Panc1 (cell line): ENCODE measurements around the gene AKAP12. TPM values are rescaled to one million over a fixed set of nuclear protein-coding genes. Genes with fewer than 3 reads are reported as not detected.

ENCODE experiments used
- ATAC-seq: fragments of 200-7000 bp; cut with Tn5 transposase; 2 replicates; pipeline ENCODE4 v1.9.1; 2020; ENCODE audit warnings: mild to moderate bottlenecking, moderate library complexity
- BruUV-seq: library from RNA; stranded (reverse); fragments of 400-500 nt; replicated peaks from 2 replicates; lab custom pipeline; 2021; lab: Mats Ljungman, UMichigan
- CTCF ChIA-PET: fragments of 300-600 bp; sonication (Branson Sonifier 250); formaldehyde crosslinking; loops from one replicate; lab custom pipeline; 2022; ENCODE audit warnings: antibody characterized with exemption; lab: Charles Lee
- POLR2A ChIA-PET: fragments of 300-600 bp; sonication (Branson Sonifier 250); formaldehyde crosslinking; loops from one replicate; lab custom pipeline; 2022; ENCODE audit warnings: antibody characterized with exemption; lab: Charles Lee
- DNase-seq: peaks from one replicate; pipeline ENCODE4 v3.0.0-alpha.2; 2010; ENCODE audit warnings: low read depth, low spot score
- H3K27ac ChIP-seq: 2 replicates; pipeline ENCODE4 v1.5.1; 2011; ENCODE audit warnings: mild to moderate bottlenecking, low read length, inconsistent platforms
- H3K27me3 ChIP-seq: fragments of 200-500 bp; sonication (Bioruptor generic); 2 replicates; pipeline ENCODE4 v1.6.0; 2014; ENCODE audit warnings: low read length, inconsistent platforms; ENCODE audit not compliant: control insufficient read depth, insufficient read depth
- H3K36me3 ChIP-seq: fragments of 200-500 bp; sonication (Bioruptor generic); 2 replicates; pipeline ENCODE4 v1.5.1; 2014; ENCODE audit warnings: inconsistent platforms, mild to moderate bottlenecking, low read length, moderate library complexity; ENCODE audit not compliant: control insufficient read depth, insufficient read depth
- H3K4me1 ChIP-seq: 2 replicates; pipeline ENCODE4 v1.5.1; 2011; ENCODE audit warnings: inconsistent platforms, mild to moderate bottlenecking, low read length, moderate library complexity; ENCODE audit not compliant: control insufficient read depth, insufficient read depth
- H3K4me3 ChIP-seq, 2 experiments: 2 replicates each; pipeline ENCODE4 v1.5.1; 2011 to 2012; ENCODE audit warnings: low read depth in 2 of 2, low read length in 2 of 2, mild to moderate bottlenecking in 2 of 2, inconsistent platforms in 1 of 2, moderate library complexity in 1 of 2
- H3K9me3 ChIP-seq: fragments of 200-500 bp; sonication (Bioruptor generic); 2 replicates; pipeline ENCODE4 v1.5.1; 2014; ENCODE audit warnings: low read depth, mild to moderate bottlenecking, inconsistent platforms, low read length, moderate library complexity; ENCODE audit not compliant: control insufficient read depth, insufficient read depth
- POLR2AphosphoS5 ChIP-seq: IDR thresholded peaks from 2 replicates; pipeline ENCODE4 v1.6.1; 2012; ENCODE audit warnings: mild to moderate bottlenecking, low read depth, low read length, moderate library complexity
- SIN3A ChIP-seq: IDR thresholded peaks from 2 replicates; pipeline ENCODE4 v1.6.1; 2012; ENCODE audit warnings: low read depth, mild to moderate bottlenecking, low read length, moderate library complexity, borderline replicate concordance; ENCODE audit not compliant: insufficient read depth
- TCF7L2 ChIP-seq: IDR thresholded peaks from 2 replicates; pipeline ENCODE4 v1.6.1; 2011; ENCODE audit warnings: mild to moderate bottlenecking, low read depth, low read length, inconsistent platforms
- in situ Hi-C: cut with HindIII; loops from 2 replicates; pipeline ENCODE4 v1.10.0; 2016; ENCODE audit warnings: low sequenced_read_pairs, low pct_unique_long_range_greater_than_20kb
- intact Hi-C: fragments of 100-400 bp; cut with micrococcal nuclease; formaldehyde crosslinking; loops from one replicate; pipeline ENCODE4 v1.10.0; 2022; ENCODE audit not compliant: unreplicated experiment
- total RNA-seq: library from RNA; stranded (reverse); gene quantifications from one replicate; pipeline ENCODE4 v1.2.1, GENCODE V29; 2021; ENCODE audit not compliant: unreplicated experiment
- TF ChIP-seq, protein P1 (sequence below): fragments of 450-650 bp; IDR thresholded peaks from 2 replicates; pipeline ENCODE4 v1.5.1; 2017; ENCODE audit warnings: mild to moderate bottlenecking
- TF ChIP-seq, protein P2 (sequence below), 2 experiments: IDR thresholded peaks; 2 replicates each; pipeline ENCODE4 v1.6.1; 2011 to 2012; ENCODE audit warnings: low read depth in 2 of 2, control low read depth in 1 of 2, low read length in 1 of 2, mild to moderate bottlenecking in 1 of 2, moderate library complexity in 1 of 2; ENCODE audit not compliant: insufficient read depth in 1 of 2

The AKAP12 gene
- total RNA-seq, 1 experiment from 2014 or later: 267 TPM

DNA sequence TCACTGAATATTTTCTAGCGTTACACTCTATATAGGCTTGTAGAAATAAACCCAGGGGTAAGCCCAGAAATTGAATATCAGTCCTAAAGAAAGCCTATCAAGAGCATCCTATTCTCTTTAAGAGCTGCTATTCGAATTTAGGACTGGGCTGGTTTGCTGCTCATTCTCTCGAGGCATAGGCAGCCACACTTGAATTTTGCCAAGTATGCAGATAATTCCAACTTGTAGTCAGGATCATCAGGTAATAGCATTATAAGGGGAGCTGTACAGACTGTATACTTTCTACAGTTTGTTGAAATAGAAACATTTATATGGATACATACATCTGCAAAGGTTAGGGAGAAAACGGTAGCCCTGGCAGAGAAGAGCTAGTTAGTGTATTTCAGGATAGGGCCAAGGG lies 153.6 kb downstream of the AKAP12 start:
- Histone ChIP-seq H3K4me3 (peak overlapping the region; percentile 81 to 90; a peak in 3 of 4 replicates), H3K36me3 (peaks cover 5% of the 10 kb centered on the region), H3K27me3 (no peaks in the 10 kb centered on the region), H3K4me1 (peaks cover 30% of the 10 kb centered on the region), H3K9me3 (no peaks in the 10 kb centered on the region), H3K27ac (peak overlapping the region; percentile 91)
- ATAC-seq (no peak), DNase-seq (no peak)
- in situ Hi-C loops (no loop called here), intact Hi-C loops (no loop called here)
- no TSS peak for BruUV-seq
- no peak for TF ChIP-seq TCF7L2
- TF ChIP-seq SIN3A: no peak
- TF ChIP-seq, protein P1, sequence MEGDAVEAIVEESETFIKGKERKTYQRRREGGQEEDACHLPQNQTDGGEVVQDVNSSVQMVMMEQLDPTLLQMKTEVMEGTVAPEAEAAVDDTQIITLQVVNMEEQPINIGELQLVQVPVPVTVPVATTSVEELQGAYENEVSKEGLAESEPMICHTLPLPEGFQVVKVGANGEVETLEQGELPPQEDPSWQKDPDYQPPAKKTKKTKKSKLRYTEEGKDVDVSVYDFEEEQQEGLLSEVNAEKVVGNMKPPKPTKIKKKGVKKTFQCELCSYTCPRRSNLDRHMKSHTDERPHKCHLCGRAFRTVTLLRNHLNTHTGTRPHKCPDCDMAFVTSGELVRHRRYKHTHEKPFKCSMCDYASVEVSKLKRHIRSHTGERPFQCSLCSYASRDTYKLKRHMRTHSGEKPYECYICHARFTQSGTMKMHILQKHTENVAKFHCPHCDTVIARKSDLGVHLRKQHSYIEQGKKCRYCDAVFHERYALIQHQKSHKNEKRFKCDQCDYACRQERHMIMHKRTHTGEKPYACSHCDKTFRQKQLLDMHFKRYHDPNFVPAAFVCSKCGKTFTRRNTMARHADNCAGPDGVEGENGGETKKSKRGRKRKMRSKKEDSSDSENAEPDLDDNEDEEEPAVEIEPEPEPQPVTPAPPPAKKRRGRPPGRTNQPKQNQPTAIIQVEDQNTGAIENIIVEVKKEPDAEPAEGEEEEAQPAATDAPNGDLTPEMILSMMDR: no peak
- TF ChIP-seq, protein P2, sequence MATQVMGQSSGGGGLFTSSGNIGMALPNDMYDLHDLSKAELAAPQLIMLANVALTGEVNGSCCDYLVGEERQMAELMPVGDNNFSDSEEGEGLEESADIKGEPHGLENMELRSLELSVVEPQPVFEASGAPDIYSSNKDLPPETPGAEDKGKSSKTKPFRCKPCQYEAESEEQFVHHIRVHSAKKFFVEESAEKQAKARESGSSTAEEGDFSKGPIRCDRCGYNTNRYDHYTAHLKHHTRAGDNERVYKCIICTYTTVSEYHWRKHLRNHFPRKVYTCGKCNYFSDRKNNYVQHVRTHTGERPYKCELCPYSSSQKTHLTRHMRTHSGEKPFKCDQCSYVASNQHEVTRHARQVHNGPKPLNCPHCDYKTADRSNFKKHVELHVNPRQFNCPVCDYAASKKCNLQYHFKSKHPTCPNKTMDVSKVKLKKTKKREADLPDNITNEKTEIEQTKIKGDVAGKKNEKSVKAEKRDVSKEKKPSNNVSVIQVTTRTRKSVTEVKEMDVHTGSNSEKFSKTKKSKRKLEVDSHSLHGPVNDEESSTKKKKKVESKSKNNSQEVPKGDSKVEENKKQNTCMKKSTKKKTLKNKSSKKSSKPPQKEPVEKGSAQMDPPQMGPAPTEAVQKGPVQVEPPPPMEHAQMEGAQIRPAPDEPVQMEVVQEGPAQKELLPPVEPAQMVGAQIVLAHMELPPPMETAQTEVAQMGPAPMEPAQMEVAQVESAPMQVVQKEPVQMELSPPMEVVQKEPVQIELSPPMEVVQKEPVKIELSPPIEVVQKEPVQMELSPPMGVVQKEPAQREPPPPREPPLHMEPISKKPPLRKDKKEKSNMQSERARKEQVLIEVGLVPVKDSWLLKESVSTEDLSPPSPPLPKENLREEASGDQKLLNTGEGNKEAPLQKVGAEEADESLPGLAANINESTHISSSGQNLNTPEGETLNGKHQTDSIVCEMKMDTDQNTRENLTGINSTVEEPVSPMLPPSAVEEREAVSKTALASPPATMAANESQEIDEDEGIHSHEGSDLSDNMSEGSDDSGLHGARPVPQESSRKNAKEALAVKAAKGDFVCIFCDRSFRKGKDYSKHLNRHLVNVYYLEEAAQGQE (IDR thresholded peaks at IDR 0.05; ENCODE audit: insufficient read depth in 1 of 2, low read depth in 2 of 2, low read length in 1 of 2): no peak
- TF ChIP-seq POLR2AphosphoS5: no peak
- CTCF ChIA-PET: interaction anchor here (0.7 kb wide), 1 partner anchor 23 kb away, joined by 5 read pairs; no protein-coding TSS in a partner anchor
- POLR2A ChIA-PET: no interaction called here

DNA sequence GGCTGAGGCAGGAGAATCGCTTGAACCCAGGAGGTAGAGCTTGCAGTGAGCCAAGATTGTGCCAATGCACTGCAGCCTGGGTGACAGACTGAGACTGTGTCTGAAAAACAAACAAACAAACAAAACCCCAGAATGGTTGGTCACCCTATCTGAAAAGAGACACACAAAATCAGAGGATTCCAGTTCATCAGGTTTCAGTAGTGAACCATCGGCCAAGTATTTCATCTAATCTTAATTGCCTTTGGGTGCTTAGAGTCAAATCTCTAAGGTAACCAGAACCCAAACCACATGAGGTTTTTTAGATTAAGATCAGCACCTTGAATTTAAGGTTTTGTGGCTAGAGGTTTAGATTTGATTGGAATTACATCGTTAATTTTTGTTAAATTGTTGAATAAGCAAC lies 159.9 kb downstream of the AKAP12 start:
- in situ Hi-C loops (no loop called here), intact Hi-C loops (no loop called here)
- Histone ChIP-seq H3K36me3 (peaks cover 9% of the 10 kb centered on the region; the same call in 1 of the 2 replicates), H3K9me3 (no peaks in the 10 kb centered on the region), H3K27me3 (no peaks in the 10 kb centered on the region), H3K27ac (no peak overlapping the region), H3K4me3 (no peak overlapping the region), H3K4me1 (peaks cover 2% of the 10 kb centered on the region)
- no peak for TF ChIP-seq SIN3A
- TF ChIP-seq, protein P1: no peak
- TF ChIP-seq TCF7L2: no peak
- no peak for TF ChIP-seq POLR2AphosphoS5
- TF ChIP-seq, protein P2 (IDR thresholded peaks at IDR 0.05; ENCODE audit: insufficient read depth in 1 of 2, low read depth in 2 of 2, low read length in 1 of 2): no peak
- CTCF ChIA-PET: interaction anchor here (0.6 kb wide), 1 partner anchor 19 kb away, joined by 6 read pairs; no protein-coding TSS in a partner anchor
- no peak for ATAC-seq
- POLR2A ChIA-PET: no interaction called here
- DNase-seq: no peak
- no TSS peak for BruUV-seq
